Activated naive CD8-positive, alpha-beta T cell treated with anti-CD3 and anti-CD28 coated beads, Interleukin-2, amount 10 ng/mL, durations not matched to agents 7 days and 5 days (primary cell): ENCODE measurements around the gene UGT2A3. TPM values are rescaled to one million over a fixed set of nuclear protein-coding genes. Genes with fewer than 3 reads are reported as not detected.

Experiments used
- ATAC-seq: fragments of 150-1000 bp; cut with Tn5 transposase; one replicate; pipeline ENCODE4 v1.10.0; 2021; ENCODE audit warnings: low read depth, moderate library complexity
- POLR2A ChIA-PET: fragments of 350-600 bp; sonication (Branson Sonifier 250); formaldehyde crosslinking; loops from one replicate; lab custom pipeline; 2021; ENCODE audit warnings: antibody characterized with exemption; lab: Charles Lee
- DNase-seq: peaks from one replicate; pipeline ENCODE4 v3.0.0; 2021
- H3K27ac Mint-ChIP-seq: one replicate; pipeline ENCODE4 v1.8.0; 2022; ENCODE audit warnings: mild to moderate bottlenecking, mixed read lengths
- H3K27me3 Mint-ChIP-seq: one replicate; pipeline ENCODE4 v1.8.0; 2022; ENCODE audit warnings: mild to moderate bottlenecking, moderate library complexity, mixed read lengths
- H3K36me3 Mint-ChIP-seq: one replicate; pipeline ENCODE4 v1.8.0; 2021; ENCODE audit warnings: mild to moderate bottlenecking, mixed read lengths
- H3K4me1 Mint-ChIP-seq: one replicate; pipeline ENCODE4 v1.8.0; 2021; ENCODE audit warnings: mixed read lengths
- H3K4me3 Mint-ChIP-seq: one replicate; pipeline ENCODE4 v1.8.0; 2022; ENCODE audit warnings: mild to moderate bottlenecking, moderate library complexity, mixed read lengths
- H3K9me3 Mint-ChIP-seq: one replicate; pipeline ENCODE4 v1.8.0; 2021; ENCODE audit warnings: mixed read lengths
- total RNA-seq, 2 experiments: library from RNA; stranded (reverse); gene quantifications; one replicate each; pipeline ENCODE4 v1.2.3, GENCODE V29; 2021

UGT2A3 gene
- total RNA-seq, 2 experiments from 2014 or later = not detected

GRCh38 chr4:68905939-68906779 is 45.4 kb downstream of the UGT2A3 start:
- POLR2A ChIA-PET = no interaction called here
- Mint-ChIP-seq H3K9me3 (no peaks in the 10 kb centered on the region), H3K4me1 (no peaks in the 10 kb centered on the region), H3K27me3 (no peaks in the 10 kb centered on the region), H3K27ac (no peak overlapping the region), H3K4me3 (no peak overlapping the region), H3K36me3 (no peaks in the 10 kb centered on the region)
- ATAC-seq = no peak
- no peak for DNase-seq

GRCh38 chr4:68905598-68905938 is 46.0 kb downstream of the UGT2A3 start:
- ATAC-seq = no peak
- Mint-ChIP-seq H3K4me3 (no peak overlapping the region), H3K4me1 (no peaks in the 10 kb centered on the region), H3K27ac (no peak overlapping the region), H3K9me3 (no peaks in the 10 kb centered on the region), H3K27me3 (no peaks in the 10 kb centered on the region), H3K36me3 (no peaks in the 10 kb centered on the region)
- no peak for DNase-seq
- POLR2A ChIA-PET = no interaction called here

- no peaks in the 10 kb centered on the region for H3K4me1 Mint-ChIP-seq
- H3K27ac Mint-ChIP-seq = no peak overlapping the region
- no peaks in the 10 kb centered on the region for H3K36me3 Mint-ChIP-seq
- no peak for DNase-seq
- POLR2A ChIA-PET = no interaction called here
- no peak for ATAC-seq
- H3K4me3 Mint-ChIP-seq = no peak overlapping the region
- H3K9me3 Mint-ChIP-seq = no peaks in the 10 kb centered on the region
- H3K27me3 Mint-ChIP-seq = no peaks in the 10 kb centered on the region
Observed at GRCh38 chr4:68904786-68905185, 46.8 kb downstream of the UGT2A3 start.

GRCh38 chr4:68896749-68897148 is 54.9 kb downstream of the UGT2A3 start:
- DNase-seq (no peak), ATAC-seq (no peak)
- Mint-ChIP-seq H3K27ac (no peak overlapping the region), H3K27me3 (no peaks in the 10 kb centered on the region), H3K4me3 (no peak overlapping the region), H3K9me3 (no peaks in the 10 kb centered on the region), H3K36me3 (no peaks in the 10 kb centered on the region), H3K4me1 (no peaks in the 10 kb centered on the region)
- POLR2A ChIA-PET = no interaction called here

GRCh38 chr4:68895561-68896198 is 55.9 kb downstream of the UGT2A3 start:
- no peaks in the 10 kb centered on the region for H3K36me3 Mint-ChIP-seq
- no peaks in the 10 kb centered on the region for H3K27me3 Mint-ChIP-seq

GRCh38 chr4:68892861-68893260 is 58.7 kb downstream of the UGT2A3 start:
- DNase-seq (no peak), ATAC-seq (no peak)
- H3K27me3 Mint-ChIP-seq = no peaks in the 10 kb centered on the region
- H3K27ac Mint-ChIP-seq = no peak overlapping the region
- H3K4me1 Mint-ChIP-seq = no peaks in the 10 kb centered on the region
- no peaks in the 10 kb centered on the region for H3K36me3 Mint-ChIP-seq
- H3K4me3 Mint-ChIP-seq = no peak overlapping the region
- POLR2A ChIA-PET = no interaction called here
- no peaks in the 10 kb centered on the region for H3K9me3 Mint-ChIP-seq

More at GRCh38 chr4:68895561-68896198, 55.9 kb downstream of the UGT2A3 start:
- POLR2A ChIA-PET = no interaction called here
- DNase-seq (no peak), ATAC-seq (no peak)
- H3K4me3 Mint-ChIP-seq = no peak overlapping the region
- H3K9me3 Mint-ChIP-seq = no peaks in the 10 kb centered on the region
- no peak overlapping the region for H3K27ac Mint-ChIP-seq
- no peaks in the 10 kb centered on the region for H3K4me1 Mint-ChIP-seq

- Mint-ChIP-seq H3K27me3 (no peaks in the 10 kb centered on the region), H3K27ac (no peak overlapping the region), H3K36me3 (no peaks in the 10 kb centered on the region), H3K4me1 (no peaks in the 10 kb centered on the region), H3K4me3 (no peak overlapping the region), H3K9me3 (no peaks in the 10 kb centered on the region)
- POLR2A ChIA-PET = no interaction called here
- DNase-seq (no peak), ATAC-seq (no peak)
Observed at GRCh38 chr4:68891678-68892077, 59.9 kb downstream of the UGT2A3 start.

GRCh38 chr4:68885545-68885944 is 66.1 kb downstream of the UGT2A3 start:
- DNase-seq (no peak), ATAC-seq (no peak)
- Mint-ChIP-seq H3K27ac (no peak overlapping the region), H3K27me3 (no peaks in the 10 kb centered on the region), H3K9me3 (no peaks in the 10 kb centered on the region), H3K4me3 (no peak overlapping the region), H3K36me3 (no peaks in the 10 kb centered on the region), H3K4me1 (no peaks in the 10 kb centered on the region)
- POLR2A ChIA-PET = no interaction called here

GRCh38 chr4:68883870-68884269 is 67.7 kb downstream of the UGT2A3 start:
- H3K36me3 Mint-ChIP-seq = no peaks in the 10 kb centered on the region
- POLR2A ChIA-PET = no interaction called here
- no peak overlapping the region for H3K27ac Mint-ChIP-seq

More at GRCh38 chr4:68883870-68884269, 67.7 kb downstream of the UGT2A3 start:
- Mint-ChIP-seq H3K4me3 (no peak overlapping the region), H3K27me3 (no peaks in the 10 kb centered on the region), H3K9me3 (no peaks in the 10 kb centered on the region), H3K4me1 (no peaks in the 10 kb centered on the region)
- no peak for DNase-seq
- ATAC-seq = no peak

Other genes starting within 250 kb of the UGT2A3 start
- not detected for gene UGT2B10, start 135.8 kb downstream of the UGT2A3 start, total RNA-seq
- not detected for gene UGT2B7, start 144.7 kb upstream of the UGT2A3 start, total RNA-seq